ENCODE results near the gene PHC3.

DNA sequence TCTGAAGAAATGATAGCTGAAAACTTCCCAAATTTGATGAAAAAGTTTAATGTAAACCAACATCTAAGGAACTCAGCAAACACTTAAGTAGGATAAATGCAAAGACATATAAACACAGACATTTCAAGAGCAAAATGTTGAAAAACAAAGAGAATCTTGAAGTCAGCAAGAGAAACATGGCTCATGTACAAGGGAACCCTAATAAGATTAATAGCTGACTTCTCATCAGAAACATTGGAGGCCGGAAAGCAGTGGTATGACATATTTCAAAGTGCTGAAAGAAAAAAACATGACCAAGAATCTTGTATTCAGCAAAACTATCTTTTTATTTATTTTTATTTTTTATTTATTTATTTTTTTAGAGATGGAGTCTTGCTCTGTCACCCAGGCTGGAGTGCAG lies 30.1 kb upstream of the PHC3 start:
- TF ChIP-seq POLR2A (IDR thresholded peaks at IDR 0.05; ENCODE audit: low read length) (no peak), GATA1 (IDR thresholded peaks at IDR 0.05; ENCODE audit: low read depth, low read length) (no peak)

All from erythroblast (primary cell).